T1000 (cell line): Measurements from ENCODE around the gene RRP12.
A peak's percentile ranks its signal among the peaks of the same experiment; 100 is the strongest.
"Not testable (repeated sequence)": the region's sequence is repeated elsewhere in the genome, so short reads cannot be mapped to it uniquely, and the experiment has no call there.

Experiments
- DNase-seq: peaks from one replicate; lab custom pipeline; 2025; ENCODE audit warnings: mixed read lengths; lab: John Stamatoyannopoulos, UW

RRP12 gene

DNA sequence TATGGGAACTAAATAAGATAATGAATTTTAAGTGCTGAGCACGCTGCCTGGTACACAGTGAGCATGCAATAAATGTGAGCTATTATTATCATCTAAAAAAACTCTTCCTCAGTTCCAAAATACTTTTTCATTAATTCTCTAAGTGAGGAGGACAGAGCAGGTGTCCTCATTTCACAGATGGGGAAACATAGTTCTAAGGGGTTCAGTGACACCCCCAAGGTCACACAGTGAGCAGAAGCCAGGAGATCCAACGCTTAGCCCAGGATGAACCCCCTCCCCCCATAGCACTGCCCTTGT lies 6.8 kb upstream of the RRP12 start:
- no peak for DNase-seq

DNA sequence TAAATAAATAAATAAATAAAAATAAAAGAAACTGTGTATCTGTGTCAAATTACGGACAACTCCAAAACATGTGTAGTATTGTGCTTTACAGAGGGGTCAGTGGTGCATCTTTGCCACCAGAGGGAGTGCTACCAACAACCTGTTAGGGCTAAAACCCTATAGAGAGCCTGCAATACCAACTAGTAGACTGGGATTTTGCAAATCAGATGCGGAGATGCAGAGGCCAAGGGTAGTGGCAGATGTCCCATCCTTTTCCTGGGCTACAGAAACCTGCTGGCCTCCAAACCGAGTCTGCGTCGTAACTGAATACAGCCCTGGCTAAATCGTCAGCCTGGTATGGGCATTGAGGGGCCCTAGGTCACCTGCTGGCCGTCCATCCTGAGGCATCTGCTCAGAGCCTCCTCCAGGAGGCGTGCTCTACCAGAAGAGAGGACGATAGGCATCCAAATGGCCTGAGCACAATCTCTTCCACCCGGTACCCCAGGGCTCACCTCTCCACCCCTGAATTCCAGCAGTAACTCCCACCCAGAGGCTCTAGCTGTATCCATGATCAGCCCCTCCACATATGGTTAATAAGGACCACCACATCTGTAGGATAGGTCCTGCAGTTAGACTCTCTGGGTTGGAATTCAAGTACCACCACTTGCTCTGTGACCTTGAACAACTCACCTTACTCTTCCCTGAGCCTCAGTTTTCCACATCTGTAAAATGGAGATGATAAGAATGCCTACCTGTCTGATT lies 6.2 kb upstream of the RRP12 start:
- peak; percentile 69 for DNase-seq

DNA sequence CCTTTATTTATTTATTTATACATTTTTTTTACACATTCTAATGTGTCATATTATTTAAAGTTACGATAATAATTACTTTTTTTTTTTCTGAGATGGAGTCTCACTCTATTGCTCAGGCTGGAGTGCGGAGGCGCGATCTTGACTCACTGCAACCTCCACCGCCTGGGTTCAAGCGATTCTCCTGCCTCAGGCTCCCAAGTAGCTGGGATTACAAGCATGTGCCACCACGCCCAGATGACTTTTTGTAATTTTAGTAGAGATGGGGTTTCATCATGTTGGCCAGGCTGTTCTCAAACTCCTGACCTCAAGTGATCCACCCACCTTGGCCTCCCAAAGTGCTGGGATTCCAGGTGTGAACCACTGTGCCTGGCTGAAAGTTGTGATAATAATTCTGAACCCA lies 5.3 kb upstream of the RRP12 start:
- DNase-seq = not testable (repeated sequence)

DNA sequence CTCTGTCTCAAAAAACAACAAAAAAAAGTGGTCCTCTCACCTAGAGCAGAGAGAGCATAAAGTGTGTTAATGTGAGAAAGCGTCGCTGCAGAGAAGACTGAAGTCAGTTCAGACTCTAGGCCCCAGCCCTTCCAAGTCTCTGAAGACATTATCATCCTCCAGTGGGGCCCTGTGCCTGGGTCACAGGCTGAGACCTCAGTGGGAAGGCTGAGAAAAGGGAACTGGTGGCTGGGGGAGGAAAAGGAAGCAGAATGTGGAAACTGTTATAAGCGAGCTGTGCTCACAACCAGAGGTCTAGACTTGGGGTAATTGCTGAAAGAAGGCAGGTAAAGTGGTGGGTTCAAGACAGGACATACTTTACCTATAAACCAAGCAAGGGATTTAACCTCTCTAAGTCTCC lies 4.9 kb upstream of the RRP12 start:
- no peak for DNase-seq

DNA sequence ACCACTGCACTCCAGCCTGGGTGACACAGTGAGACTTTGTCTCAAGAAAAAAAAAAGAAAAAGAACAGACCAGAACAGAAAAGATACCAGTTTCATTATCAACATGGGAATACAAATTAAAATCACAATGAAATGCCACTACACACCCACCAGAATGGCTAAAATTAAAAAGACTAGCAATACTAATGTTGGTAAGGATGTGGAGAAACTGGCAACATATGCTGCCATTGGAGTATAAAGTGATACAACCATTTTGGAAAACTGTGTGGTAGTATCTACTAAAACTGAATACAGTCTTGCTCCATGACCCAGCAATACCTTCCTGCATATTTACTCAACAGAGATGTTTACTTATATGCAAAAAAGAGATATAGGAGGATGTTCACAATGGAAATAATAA lies 2.9 kb upstream of the RRP12 start:
- DNase-seq = no peak

DNA sequence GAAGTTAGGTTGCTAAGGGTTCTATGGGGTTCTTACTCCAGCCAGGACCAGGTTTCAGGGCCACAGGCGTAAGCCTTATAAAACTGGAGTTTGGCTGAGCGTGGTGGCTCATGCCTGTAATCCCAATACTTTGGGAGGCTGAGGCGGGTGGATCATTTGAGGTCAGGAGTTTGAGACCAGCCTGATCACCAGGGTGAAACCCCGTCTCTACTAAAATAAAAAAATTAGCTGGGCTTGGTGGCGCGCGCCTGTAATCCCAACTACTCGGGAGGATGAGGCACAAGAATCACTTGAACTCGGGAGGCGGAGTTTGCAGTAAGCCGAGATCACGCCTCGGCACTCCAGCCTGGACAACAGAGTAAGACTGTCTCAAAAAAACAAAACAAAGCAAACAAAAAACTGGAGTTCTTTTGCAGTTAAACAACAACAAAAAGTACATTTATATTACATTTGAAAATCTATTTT lies 347 bp upstream of the RRP12 start:
- no peak for DNase-seq

DNA sequence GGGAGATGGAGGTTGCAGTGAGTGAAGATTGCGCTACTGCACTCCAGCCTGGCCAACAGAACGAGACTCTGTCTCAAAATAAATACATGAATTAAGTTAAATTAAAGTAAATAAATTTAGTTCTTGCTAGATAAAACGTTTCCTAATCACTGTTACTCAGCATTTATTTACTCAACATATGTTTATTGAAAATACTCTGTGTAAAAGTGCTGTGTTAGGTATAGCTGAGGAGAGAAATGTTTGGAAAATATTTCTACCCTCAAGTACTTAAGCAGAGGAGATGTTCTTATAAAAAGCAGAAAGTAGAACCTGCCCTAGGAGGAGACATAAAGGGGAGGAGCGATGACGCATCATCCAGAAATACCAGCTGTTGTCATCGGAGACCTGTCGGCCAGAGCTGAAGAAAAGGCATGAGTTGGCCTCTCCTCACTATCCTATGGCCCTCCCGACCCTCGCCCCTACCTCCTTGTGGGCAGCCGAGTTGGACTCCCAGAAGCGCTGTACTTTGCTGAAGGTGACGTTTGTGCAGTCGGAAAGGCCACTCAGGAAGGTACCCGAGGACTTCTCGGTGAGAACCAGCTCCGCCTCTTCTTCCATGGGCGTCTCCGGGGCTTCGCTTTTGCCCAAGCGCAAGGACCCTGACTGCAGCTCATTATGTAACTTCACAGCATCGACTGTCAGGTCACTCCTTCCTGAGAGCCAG lies 1.1 kb downstream of the RRP12 start:
- peak; percentile 52 for DNase-seq

DNA sequence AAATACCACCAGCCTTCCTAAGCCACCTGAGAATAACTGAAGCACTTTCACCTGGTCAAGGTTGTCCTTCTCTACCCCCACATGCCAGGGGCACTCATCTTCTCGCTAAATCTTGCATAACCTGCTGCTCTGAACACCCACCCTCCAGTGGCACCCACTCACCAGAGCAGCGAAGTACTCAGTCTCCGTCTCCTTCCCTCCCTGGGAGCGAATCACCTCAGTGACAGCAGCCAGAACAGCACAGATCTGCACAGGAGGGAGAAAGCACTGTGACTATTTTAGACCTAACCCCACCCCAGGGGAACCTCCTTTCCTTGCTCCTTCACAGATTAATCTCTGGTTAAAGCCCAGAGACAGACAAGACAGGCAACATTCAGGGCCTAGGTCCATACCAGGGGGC lies 5.1 kb downstream of the RRP12 start:
- no peak for DNase-seq

DNA sequence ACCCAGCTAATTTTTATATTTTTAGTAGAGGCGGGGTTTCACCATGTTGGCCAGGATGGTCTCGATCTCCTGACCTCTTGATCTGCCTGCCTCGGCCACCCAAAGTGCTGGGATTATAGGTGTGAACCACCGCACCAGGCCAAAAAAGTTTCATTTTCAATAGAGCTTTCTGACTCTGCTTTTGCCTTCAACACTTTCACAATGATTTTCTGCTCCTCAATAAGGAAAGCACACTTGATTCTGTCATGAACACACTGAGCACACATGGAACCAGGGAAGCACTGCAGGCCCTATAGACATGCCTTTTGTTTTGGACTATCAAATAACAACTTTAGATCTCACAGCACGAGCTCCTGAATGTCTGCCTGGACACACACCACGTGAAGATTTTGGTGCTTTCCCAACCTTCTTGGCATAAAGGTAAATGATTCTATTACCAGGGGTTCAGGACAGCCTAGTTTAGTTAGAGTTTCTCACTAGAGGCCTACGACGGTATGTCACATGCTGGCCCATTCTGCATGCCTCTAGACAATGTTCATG lies 8.0 kb downstream of the RRP12 start:
- DNase-seq = no peak

DNA sequence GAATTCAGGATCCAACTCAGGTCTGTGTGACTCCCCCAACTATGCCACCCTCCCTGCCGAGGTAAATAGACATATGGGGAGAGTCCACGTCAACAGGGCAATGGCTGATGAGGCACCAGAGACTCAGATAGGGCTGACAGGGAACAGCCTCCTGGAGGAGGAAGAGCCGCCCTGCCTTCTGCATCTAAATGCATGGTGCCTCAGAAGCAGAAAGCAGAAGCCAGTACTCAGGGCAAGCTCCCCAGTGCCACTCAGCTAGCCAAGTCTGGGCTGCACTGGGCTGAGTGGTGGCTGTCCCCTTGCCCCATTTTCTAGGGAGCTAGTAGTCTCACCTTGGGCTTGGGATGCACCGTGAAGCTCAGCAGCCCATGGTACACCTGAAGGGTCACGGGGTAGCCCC lies 11.0 kb downstream of the RRP12 start:
- no peak for DNase-seq

DNA sequence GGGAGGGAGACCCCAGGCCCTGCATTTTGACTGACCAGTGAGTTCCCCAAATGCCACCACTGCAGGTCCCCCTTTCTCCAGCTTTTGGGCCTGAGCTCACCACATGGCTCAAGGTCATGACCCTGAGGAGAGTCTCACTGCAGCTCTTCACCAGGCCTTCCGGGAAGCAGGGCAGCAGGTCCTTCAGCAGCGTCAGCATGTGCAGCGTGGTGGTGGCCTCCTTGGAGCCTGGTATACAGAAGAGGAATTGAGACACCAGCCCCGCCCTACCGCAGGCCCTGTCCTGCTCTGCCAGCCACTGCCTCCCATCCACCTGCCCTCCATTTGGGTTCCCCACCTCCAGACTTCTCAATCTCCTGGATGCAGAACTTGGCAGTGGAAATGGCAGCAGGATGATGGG lies 13.0 kb downstream of the RRP12 start:
- DNase-seq = no peak

DNA sequence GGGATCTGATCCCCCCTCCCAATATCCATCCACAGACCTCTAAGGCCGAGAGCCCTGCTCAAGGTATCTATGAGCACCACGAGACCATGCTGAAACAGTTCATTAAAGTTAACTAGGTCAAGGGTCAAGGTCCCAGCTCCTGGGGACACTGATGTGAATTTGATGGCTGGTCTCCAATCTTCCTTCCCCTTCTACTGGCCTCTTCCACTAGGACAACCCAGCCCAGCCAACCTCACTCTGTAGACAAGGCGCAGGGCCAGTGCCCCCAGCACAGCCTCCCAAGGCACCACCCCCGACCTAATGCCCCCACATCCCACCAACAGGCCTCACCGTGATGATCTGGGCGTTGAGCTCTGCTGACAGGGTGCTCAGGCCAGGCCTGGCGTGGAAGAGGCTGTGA lies 15.6 kb downstream of the RRP12 start:
- DNase-seq = no peak

DNA sequence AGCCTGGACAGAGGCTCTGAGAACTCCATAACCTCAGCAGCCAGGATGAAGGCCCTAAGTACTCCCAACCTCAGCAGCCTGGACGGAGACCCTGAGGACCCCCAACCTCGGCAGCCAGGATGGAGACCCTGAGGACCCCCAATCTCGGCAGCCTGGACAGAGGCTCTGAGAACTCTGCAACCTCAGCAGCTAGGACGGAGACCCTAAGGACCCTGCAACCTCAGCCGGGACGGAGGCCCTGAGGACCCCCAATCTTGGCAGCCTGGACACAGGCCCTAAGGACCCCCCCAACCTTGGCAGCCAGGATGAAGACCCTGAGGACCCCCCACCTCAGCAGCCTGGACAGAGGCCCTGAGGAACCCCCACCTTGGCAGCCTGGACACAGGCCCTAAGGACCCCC lies 16.5 kb downstream of the RRP12 start:
- DNase-seq = no peak

DNA sequence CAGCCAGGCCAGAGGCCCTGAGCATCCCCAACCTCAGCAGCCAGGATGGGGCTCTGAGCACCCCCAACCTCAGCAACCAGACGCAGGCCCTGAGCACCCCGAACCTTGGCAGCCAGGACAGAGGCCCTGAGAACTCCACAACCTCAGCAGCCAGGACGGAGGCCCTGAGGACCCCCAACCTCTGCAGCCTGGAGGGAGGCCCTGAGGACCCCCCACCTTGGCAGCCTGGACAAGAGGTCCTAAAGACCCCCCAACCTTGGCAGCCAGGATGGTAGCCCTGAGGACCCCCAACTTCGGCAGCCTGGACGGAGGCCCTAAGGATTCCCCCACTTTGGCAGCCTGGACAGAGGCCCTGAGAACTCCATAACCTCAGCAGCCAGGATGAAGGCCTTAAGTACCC lies 17.0 kb downstream of the RRP12 start:
- no peak for DNase-seq

DNA sequence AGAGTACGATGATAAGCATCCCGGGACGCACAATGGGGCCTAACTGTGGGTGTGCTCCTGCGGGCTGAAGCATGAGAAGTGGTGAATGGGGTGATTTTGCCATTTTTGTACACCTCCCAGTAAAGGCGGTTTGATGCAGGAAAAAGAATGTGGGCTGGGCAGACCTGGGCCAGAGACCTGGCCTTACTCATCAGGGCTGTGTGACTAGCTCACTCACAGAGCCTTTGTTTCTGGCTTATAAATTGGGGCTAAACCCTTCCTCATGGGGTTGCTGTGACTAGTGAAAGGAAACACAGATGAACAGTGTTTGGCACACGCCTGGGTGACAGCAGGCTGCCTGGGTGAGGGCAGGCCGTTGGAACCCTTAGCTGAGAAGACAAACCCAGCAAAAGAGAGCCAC lies 18.0 kb downstream of the RRP12 start:
- no peak for DNase-seq

DNA sequence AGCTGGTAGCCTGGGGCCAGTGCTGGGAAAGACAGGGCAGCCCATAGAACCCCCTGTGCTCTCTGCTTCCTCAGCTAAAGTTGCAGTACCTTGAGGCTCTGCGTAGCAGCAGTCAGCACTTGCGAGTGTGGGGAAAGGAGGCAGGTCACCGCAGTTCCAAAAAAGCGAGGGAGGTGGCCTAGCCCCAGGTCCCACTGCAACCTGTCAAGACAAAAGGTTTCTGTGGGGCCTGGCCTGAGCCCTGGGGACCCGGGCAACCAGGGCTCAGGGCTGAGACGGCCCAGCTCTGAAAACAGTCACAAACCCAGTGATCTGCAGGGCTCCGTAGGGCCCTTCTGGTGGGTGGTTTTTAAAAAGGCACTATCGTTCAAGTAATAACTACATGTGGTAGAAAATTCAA lies 19.5 kb downstream of the RRP12 start:
- no peak for DNase-seq

DNA sequence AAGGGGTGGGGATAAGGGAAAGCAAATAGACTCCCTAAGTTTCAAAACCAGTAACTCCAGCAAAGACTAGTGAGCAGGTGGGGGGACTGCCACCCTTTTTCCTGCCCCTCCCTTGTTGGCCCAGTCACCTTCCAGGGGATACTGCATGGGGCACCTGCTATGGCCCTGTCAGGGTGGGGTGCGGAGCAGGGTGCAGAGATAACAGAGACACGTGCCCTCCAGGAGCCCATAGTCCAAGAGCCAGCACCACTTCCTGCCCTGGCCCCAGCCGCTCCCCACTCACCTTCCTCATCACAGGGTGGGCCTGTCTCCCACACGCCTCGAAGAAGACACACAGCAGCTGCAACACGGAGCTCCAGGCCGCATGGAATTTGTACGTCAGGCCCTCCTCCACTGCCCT lies 20.6 kb downstream of the RRP12 start:
- no peak for DNase-seq

DNA sequence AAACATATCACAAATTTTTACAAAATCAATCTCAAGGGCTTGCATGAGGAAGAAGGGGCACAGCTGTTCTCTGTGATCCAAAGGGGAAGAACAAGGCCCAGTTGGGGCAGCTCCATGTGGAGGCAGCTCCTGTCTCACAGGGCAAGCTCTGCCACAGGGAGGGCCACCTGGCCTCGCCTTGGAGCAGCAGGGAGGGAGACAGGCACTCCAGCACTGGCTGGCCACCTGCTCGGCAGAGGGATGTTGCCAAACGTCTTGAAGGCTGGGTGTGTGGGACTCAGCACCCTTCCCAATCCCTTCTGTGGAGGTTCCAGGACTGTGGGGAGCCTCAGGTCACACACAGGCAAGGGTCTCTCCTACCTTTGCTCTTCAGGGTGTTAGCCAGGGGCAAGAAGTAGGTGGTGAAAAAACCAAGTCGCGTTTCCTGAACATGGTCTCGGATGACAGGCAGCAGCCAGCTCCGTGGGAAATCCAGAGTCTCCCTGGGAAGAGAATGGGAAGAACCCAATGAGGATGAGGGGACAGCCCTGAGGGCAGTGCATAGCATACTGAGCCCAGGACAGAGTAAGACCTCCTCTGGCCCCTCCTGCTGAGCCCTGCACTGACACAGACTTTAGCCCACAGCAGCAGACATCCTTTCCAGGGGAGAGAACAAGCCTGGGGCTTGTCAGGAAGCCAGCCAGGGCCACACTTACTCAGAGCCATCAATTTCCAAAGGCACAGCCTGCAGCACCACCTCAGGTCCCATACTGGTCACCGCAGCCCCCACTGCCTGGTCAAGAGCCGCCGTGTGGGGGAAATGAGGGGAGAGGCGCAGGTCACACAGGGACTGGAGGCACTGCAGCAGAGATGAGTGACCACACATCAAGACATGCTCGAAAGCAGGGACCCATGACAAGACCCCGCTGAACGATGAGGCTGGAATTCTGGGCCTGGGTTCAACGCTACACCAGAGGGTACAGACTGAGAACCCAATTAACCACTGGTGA lies 21.9 kb downstream of the RRP12 start:
- DNase-seq = no peak

DNA sequence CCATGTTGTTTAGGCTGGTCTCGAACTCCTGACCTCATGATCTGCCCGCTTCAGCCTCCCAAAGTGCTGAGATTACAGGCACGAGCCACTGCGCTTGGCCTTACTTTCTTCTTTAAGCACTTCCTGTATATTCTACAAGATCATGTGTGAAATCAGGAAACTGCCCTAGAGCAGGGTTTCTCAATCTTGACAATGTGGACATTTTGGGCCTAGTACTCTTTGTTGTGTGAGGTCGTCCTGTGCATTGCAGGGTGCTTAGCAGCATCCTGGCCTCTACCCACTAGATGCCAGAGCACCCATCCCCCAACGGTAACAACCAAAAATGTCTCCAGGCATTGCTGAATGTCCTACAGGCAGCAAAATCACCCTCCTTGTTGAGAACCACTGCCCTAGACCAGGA lies 24.7 kb downstream of the RRP12 start:
- no peak for DNase-seq

DNA sequence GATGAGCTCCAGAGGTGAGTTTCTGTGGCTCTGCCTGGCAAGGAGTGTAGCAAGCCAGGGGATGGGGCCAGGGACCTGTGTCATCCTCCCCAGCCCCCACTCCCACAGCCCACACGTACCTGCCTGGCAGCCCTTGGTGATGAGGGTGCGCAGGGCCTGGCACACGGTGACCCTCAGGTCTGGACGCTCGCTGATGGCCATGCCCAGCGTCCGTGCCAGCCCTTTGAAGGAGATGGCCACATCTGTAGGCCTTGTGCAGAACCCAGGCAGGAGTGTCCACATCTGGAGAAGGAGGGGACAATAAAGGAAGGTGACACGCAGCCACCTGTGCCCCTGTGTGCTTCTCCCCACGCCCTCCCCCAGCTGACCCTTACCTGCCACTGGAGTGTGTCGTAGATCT lies 27.7 kb downstream of the RRP12 start:
- no peak for DNase-seq

DNA sequence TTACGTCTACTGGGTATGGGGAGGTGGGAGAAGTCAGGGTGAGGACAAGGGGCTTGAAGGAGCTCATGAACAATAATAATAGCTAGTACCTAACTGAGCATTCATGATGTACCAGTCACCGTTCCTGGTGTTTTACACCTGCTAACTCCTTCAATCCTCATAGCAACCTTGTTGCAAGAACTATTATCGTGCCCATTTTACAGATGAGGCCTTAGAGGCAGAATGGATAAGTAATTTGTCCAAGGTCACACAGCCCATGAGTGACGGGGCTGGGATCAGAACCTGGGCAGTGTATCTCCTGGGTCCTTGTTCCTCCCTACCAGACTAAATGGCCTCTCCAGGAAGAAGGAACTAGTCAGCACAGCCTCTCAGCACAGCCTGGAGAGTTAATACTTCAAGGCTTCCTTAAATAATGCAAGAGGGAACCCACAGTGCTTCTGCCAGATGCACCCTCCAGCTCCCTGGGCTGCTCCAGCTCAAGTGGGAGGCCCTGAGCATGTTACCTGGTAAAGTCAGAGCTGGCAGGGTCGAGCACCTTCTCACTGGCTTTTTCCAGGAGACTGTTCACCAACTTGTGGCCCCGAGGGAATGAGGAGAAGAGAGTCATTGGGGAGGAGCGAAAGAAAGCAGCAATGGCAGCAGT lies 28.8 kb downstream of the RRP12 start:
- DNase-seq = no peak

DNA sequence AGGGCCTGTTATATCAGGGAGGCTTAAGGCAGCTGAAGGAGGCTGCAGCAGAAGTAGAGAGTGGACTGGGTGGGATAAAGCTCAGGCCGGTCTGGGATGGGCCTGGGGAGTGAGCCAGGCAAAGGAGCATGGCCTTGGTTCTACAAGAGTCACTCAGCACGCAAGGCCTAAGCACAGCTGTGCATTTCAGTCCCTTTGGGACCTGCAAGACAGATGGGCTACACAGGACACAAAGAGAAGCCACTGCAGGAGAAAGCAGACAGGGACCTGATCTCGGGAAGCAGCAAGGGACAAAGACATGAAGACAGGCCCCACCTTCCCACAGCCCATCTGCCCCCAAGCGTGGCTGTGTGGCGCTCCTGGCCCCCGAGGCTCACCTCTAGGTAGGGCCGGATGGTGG lies 29.4 kb downstream of the RRP12 start:
- no peak for DNase-seq
